NCI-H2196 (cell line): ENCODE measurements around the gene RBM8A.

ENCODE experiments used
- DNase-seq: peaks from one replicate; lab custom pipeline; 2025; ENCODE audit not compliant: unreplicated experiment; lab: John Stamatoyannopoulos, UW

RBM8A gene

GRCh38 chr1:145927063-145927886 is at the start of gene RBM8A:
Gene RBM8A (minus strand): TSS chr1:145927484. CDS start chr1:145927426, 58 bp downstream.
- peak; percentile 95 for DNase-seq

GRCh38 chr1:145977016-145977415 is 49.7 kb upstream of the RBM8A start:
- DNase-seq = no peak

- DNase-seq = no peak
These were observed 47.9 kb upstream of the RBM8A start for GRCh38 chr1:145975216-145975615.

GRCh38 chr1:145974721-145975120 is 47.4 kb upstream of the RBM8A start:
- no peak for DNase-seq

GRCh38 chr1:145972580-145972979 is 45.3 kb upstream of the RBM8A start:
- no peak for DNase-seq

GRCh38 chr1:145967288-145967687 is 40.0 kb upstream of the RBM8A start:
- DNase-seq = no peak

- no peak for DNase-seq
These were observed 37.9 kb upstream of the RBM8A start for GRCh38 chr1:145965119-145965744.

- peak; percentile 95 for DNase-seq
These were observed 37.2 kb upstream of the RBM8A start, which contains the start of the genes ANKRD34A and POLR3GL for GRCh38 chr1:145964328-145965118. Gene ANKRD34A (minus strand): TSS chr1:145964575. CDS start chr1:145961759, 2,816 bp downstream. Gene POLR3GL (plus strand): TSS chr1:145964690. CDS start chr1:145974866, 10,176 bp downstream.

GRCh38 chr1:145963265-145964019 is 36.2 kb upstream of the RBM8A start:
- peak; percentile 28 for DNase-seq

GRCh38 chr1:145962157-145963102 is 35.1 kb upstream of the RBM8A start:
- peak; percentile 14 for DNase-seq

GRCh38 chr1:145961425-145962156 is 34.3 kb upstream of the RBM8A start:
- DNase-seq = peak; percentile 21

- no peak for DNase-seq
These were observed 33.8 kb upstream of the RBM8A start for GRCh38 chr1:145961109-145961424.

- peak; percentile 55 for DNase-seq
These were observed 33.3 kb upstream of the RBM8A start for GRCh38 chr1:145960468-145961108.

- no peak for DNase-seq
These were observed 32.7 kb upstream of the RBM8A start for GRCh38 chr1:145959957-145960467.

GRCh38 chr1:145959333-145959732 is 32.0 kb upstream of the RBM8A start:
- no peak for DNase-seq

GRCh38 chr1:145958734-145959133 is 31.4 kb upstream of the RBM8A start:
- DNase-seq = no peak

- DNase-seq = peak; percentile 95
These were observed 30.4 kb upstream of the RBM8A start, which contains the start of gene LIX1L for GRCh38 chr1:145957443-145958319. Gene LIX1L (minus strand): TSS chr1:145958017. CDS start chr1:145957927, 90 bp downstream.
